Upper lobe of left lung (tissue), 4 donors: ENCODE measurements around the gene MCFD2.

ENCODE experiments used
- POLR2A ChIP-seq, 4 donors: fragments of 450-650 bp; IDR thresholded peaks; one replicate each; pipeline ENCODE4 v1.5.1; 2016 to 2017; ENCODE audit warnings: antibody characterized with exemption in 4 of 4, mild to moderate bottlenecking in 2 of 4
- TF ChIP-seq, protein P1 (sequence below), 6 experiments: fragments of 450-650 bp in 4 of 6; fragments of 200-600 bp in 2 of 6; sonication (generic) in 2 of 6; IDR thresholded peaks; one replicate each; pipeline ENCODE4 v1.5.1; 2016 to 2019; ENCODE audit warnings: antibody characterized with exemption in 6 of 6

DNA sequence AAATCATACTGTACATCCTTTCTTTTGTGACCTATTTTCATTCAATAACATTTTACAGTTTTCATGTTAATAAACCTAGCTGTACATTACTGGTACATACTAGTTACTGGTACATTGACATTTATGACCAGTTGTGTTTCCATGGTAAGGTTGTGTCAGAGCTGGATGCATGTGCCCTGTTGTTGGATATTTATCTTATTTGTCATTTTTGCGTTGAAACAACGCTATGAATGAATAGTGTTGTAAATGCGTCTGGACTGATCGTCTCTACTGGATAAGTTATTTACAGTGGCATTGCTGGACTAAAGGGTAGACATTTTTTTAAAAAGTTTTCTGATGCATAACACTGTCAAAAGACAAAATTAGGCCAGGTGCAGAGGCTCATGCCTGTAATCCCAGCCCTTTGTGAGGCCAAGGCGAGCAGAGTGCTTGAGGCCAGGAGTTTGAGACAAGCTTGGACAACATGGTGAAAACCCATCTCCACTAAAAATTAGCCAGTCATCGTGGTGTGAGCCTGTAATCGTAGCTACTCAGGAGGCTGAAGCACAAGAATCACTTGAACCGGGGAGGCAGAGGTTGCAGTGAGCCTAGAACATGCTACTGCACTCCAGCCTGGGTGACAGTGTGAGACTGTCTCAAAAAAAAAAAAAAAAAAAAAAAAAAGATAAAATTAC is 40.2 kb downstream of the MCFD2 start:
- TF ChIP-seq, protein P1, sequence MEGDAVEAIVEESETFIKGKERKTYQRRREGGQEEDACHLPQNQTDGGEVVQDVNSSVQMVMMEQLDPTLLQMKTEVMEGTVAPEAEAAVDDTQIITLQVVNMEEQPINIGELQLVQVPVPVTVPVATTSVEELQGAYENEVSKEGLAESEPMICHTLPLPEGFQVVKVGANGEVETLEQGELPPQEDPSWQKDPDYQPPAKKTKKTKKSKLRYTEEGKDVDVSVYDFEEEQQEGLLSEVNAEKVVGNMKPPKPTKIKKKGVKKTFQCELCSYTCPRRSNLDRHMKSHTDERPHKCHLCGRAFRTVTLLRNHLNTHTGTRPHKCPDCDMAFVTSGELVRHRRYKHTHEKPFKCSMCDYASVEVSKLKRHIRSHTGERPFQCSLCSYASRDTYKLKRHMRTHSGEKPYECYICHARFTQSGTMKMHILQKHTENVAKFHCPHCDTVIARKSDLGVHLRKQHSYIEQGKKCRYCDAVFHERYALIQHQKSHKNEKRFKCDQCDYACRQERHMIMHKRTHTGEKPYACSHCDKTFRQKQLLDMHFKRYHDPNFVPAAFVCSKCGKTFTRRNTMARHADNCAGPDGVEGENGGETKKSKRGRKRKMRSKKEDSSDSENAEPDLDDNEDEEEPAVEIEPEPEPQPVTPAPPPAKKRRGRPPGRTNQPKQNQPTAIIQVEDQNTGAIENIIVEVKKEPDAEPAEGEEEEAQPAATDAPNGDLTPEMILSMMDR (IDR thresholded peaks at IDR 0.05): no peak
- no peak for TF ChIP-seq POLR2A (IDR thresholded peaks at IDR 0.05)
